Stimulated activated CD4-positive, alpha-beta T cell treated with anti-CD3 and anti-CD28 coated beads, TNF-alpha, amount 100 ng/mL, for 1 hour (primary cell): ENCODE results near the gene HERPUD2.
"Not testable (repeated sequence)": the region's sequence is repeated elsewhere in the genome, so short reads cannot be mapped to it uniquely, and the experiment has no call there.

Experiments used
- DNase-seq, 3 donors: peaks; one replicate each; pipeline ENCODE4 v3.0.0-alpha.2; 2020; ENCODE audit warnings: low read depth in 3 of 3, low spot score in 1 of 3

HERPUD2 gene

DNA sequence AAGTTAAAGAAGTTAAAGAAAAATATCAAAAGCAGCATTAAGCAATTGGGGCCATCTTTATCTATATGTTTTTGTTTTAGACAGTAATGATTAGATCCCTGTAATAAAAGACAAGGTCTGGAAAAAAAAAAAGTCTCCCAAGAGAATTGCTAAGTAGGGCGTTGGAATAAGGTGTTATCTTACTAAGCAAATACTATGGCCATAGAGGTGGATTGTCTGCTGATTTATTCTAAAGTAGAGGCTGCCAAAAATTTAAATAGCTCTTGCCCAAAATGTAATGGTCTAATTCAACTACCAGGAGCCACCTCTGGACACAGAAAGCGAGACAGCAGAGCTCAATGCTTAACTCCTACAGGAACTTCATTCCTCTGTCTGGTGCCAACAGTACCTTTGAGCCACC lies 71.6 kb downstream of the HERPUD2 start:
- no peak for DNase-seq

DNA sequence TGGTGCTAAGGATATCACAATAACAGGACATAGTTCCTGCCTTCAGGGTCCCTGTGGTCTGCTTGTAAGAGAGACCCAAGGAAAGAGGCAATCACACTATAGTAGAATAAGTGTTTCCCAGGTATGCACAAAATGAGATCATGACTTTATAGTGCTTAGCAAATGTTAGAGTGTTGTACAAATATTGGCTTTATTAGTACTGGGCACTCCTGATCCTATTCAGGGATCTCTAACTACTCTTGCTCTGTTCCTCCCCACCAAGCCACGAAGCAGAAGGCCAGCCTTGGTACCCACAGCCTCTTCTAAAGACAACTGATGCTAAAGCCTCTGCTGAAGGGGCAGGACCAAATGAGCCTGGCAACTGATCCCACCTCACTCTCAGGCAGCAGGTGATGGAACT lies 75.1 kb downstream of the HERPUD2 start:
- no peak for DNase-seq

DNA sequence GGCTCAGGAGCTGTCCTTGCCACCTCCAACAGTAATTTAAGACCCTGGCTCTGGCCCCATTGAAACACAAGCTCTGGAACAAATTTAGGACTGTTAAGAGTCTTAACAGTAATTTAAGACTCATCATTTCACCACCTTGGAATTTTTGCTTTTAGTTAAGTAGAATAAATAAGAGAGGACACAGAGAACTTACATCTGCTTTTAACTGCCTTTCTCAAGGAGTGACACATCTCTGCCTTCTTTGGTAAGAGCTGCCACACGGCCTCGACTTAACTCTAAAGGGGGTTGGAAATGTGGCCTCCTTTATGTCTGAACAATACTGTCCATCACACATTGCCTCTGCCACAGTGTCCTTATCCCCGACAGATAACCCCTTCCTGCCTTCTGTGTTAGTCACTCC lies 77.9 kb downstream of the HERPUD2 start:
- DNase-seq = no peak

DNA sequence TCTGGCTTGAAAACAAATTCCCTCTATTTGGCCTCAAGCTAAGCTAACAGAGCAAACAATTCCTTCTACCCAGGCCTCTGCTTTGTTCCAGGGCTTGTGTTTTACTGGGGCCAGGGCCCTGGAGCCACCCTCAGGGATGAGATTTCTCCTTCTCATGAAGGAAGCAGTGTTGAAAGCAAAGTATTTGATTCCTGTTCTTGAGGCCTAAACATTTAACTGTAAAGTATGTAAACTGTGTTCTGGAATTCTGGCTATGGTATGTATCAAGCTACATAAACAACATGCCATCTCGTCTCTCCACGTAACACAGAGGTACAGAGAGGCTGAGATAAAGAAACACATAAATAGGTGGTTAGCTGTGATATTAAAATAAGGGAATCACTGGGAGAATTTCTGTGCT lies 81.8 kb downstream of the HERPUD2 start:
- DNase-seq = no peak

DNA sequence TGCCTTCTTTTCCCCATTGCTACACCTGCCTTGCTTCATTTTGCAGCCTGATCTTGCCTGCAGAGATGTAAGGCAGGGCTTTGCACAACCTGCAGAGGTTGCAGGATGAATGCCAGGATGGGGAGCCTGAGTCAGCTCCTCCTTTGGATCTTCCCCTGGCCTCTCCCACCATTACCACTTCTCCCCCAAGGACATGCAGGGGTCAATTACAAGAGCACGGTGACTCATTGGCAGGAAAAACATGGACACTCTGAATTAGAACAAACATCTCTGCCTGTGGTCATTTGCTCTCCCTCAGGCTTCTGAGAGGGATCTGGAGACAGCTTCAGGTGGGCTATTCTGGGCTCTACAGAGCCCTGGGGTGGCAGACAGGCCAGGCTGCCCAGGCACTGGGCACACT lies 89.2 kb downstream of the HERPUD2 start:
- no peak for DNase-seq

DNA sequence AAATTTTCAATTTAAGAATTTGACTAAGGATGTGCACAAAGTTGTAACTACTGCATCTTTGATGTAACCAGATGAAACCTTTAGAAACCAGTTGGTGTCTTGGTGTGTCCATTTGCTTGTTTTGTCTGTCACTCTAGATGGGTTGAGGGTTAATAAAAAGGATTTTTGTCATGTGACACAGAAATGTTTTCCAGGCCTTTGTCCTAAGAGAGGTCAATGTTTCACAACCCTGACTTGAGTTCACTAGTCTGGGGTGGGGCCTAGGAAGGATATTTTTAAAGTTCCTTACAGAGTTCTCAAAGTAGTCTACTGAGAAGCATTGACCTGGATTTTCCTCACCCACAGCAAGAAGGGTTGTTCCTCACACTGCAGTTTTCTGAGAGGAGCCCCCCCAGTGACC lies 90.3 kb downstream of the HERPUD2 start:
- DNase-seq = no peak

DNA sequence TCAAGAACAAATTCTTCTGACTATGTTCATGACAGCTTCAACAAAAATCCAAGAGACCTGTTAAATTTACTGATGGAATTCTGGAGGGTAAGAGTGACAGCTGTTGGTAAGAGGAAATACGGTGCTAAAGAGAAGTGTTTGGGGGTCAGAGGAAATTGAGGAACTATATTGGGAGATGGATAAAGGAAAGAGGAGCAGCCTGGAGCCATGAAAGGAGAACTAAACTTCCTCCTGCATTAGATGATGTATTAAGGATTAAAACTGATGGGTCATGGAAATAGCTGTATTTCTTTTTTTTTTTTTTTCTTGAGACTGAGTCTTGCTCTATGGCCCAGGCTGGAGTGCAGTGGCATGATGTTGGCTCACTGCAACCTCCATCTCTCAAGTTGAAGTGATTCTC lies 95.3 kb downstream of the HERPUD2 start:
- no peak for DNase-seq

DNA sequence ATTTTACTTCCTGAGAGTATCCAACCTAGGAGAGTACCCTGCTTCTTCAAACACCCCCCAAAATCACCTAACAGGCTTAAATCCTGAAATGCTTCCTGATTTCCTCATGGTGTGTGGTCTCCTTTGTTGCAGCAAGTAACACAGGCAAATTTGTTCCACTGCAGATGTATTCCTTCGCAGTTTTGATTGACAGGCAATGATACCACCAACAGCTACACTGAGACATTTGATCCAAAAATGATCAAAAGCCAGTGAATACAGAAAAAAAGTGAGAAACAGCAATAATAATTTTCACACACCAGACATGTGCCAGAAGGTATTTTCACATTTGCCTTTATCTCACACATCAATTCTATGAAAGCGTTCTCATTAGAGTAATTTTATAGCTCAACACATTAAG lies 95.9 kb downstream of the HERPUD2 start:
- DNase-seq = no peak

DNA sequence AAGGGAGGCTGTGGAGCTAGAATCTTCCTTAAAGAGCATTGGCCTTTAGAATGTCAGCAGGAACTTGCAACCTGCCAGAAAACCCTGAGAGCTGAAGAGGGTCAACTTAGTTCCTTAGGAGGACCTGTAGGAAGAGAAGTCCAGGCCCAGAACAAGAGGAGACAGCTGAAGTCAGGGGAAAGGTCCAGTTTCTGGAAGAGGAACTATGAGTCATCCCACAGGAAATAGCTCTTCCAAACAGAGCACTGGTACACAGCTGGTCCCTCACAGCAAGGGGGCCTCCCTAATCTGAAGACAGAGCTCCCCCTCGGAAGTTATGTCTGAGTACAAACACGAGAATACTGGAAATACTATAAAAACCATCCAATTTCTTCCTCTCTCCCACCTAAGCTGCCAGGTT lies 98.9 kb downstream of the HERPUD2 start:
- no peak for DNase-seq

DNA sequence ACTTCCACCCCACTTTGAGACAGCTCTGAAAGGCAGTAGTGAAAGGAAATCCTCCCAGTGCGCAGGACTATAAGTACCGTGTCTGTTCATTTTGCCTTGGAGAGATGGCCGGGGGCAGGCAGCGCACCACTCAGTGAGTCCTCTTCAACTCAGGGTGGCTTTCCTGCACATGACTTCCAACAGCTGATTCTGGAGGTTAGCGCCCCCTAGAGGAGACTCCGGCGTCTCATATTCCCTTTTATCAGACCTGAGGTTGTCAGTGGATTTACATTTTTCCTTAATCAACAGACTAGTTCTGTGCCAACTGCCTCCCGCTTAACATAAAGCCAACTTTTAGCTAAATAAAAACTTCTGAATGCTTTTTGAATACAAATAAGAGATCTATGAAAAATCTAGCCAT lies 101.0 kb downstream of the HERPUD2 start:
- no peak for DNase-seq

DNA sequence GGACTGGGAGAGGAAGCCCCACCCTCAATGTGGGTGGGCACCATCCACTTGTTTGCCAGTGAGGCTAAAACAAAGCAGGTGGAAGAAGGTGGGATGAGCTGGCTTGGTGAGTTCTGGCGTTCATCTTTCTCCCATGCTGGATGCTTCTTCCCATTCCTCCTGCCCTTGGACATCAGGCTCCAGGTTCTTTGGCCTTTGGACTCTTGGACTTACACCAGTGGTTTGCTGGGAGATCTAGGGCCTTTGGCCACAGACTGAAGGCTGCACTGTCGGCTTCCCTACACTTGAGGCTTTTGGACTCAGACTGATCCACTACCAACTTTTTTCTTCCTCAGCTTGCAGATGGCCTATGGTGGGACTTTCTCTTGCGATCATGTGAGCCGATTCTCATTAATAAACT lies 106.3 kb downstream of the HERPUD2 start:
- DNase-seq = no peak

DNA sequence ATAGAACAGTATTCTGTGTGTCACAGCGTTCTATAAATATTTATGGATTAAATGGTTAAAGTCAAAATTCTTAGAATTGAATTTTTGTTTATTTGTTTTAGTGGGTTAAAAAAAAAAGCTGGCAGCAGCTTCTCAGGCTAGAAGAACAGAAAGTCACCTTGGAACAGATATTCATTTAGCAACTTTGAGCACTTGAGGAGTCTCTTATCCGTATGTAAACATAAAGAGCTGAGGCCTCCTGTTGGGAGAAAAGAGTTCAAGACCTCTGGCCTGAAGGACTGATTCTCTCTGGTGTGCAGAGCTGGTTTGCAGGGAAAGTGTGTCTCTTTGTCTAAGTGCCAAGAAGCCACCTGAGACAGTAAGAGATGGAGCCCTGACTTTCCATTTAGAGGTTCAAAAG lies 109.9 kb downstream of the HERPUD2 start:
- no peak for DNase-seq

DNA sequence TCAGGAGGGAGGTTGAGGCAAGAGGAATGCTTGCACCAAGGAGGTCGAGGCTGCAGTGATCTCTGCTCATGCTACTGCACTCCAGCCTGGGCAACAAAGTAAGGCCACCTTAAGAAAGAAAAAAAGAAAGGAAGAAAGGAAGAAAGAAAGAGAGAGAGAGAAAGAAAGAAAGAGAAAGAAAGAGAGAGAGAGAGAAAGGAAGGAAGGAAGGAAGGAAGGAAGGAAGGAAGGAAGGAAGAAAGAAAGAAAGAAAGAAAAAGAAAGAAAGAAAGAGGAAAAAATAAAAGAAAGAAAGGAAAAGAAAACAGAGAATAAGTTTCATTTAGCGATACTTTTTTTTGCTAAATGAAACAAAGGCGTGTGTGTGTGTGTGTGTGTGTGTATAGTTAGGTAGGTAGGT lies 110.4 kb downstream of the HERPUD2 start:
- not testable (repeated sequence) for DNase-seq
